Mucosa of descending colon (tissue), 3 donors: ENCODE measurements around the gene ACYP2. TPM values are rescaled to one million over a fixed set of nuclear protein-coding genes. Genes with fewer than 3 reads are reported as not detected.

Source experiments
- ATAC-seq: fragments of 200-7000 bp; cut with Tn5 transposase; one replicate; pipeline ENCODE4 v1.9.1; 2020; ENCODE audit warnings: mild to moderate bottlenecking, moderate library complexity
- DNase-seq, 3 donors: peaks; one replicate each; pipeline ENCODE4 v3.0.0-alpha.2; 2020
- H3K36me3 ChIP-seq: fragments of 200-600 bp; one replicate; pipeline ENCODE4 v1.8.0; 2021; ENCODE audit warnings: low read depth, mild to moderate bottlenecking
- H3K4me1 ChIP-seq: fragments of 200-600 bp; one replicate; pipeline ENCODE4 v1.8.0; 2021; ENCODE audit warnings: low read depth, mild to moderate bottlenecking
- H3K4me3 ChIP-seq: fragments of 200-600 bp; one replicate; pipeline ENCODE4 v1.8.0; 2021; ENCODE audit warnings: mild to moderate bottlenecking
- H3K9me3 ChIP-seq: fragments of 200-600 bp; one replicate; pipeline ENCODE4 v1.8.0; 2021; ENCODE audit warnings: mild to moderate bottlenecking
- intact Hi-C, 2 donors: fragments of 100-400 bp; cut with DNase I in 1 of 2; cut with micrococcal nuclease in 1 of 2; formaldehyde crosslinking; loops; one replicate each; pipeline versions ENCODE4 v1.11.0 to v1.11.1; 2022; cut with DNase I, micrococcal nuclease
- total RNA-seq, 3 donors: library from RNA; stranded (reverse); fragmentation: NEBNext Ultra II Directional in 2 of 3; extraction: Animal tissue kit (Norgen Biotek cat#: 25700) in 2 of 3; gene quantifications; one replicate each; pipeline versions ENCODE4 v1.2.1 to v1.2.4, GENCODE V29; 2021 to 2023
- TF ChIP-seq, protein P1 (sequence below): fragments of 200-600 bp; IDR thresholded peaks from one replicate; pipeline ENCODE4 v1.8.0; 2022; ENCODE audit warnings: antibody characterized with exemption, mild to moderate bottlenecking
- donor health status: DM: no; HTN: no; CAD: no; lungs with moderate emphysema.
- donor health status: DM: no; HTN: no; CAD: no.
- donor health status: DM: no; HTN: yes; CAD: no.

Gene ACYP2
- total RNA-seq, 3 donors from 2014 or later, result 10.7 to 17.8 (median 13.8) TPM

DNA sequence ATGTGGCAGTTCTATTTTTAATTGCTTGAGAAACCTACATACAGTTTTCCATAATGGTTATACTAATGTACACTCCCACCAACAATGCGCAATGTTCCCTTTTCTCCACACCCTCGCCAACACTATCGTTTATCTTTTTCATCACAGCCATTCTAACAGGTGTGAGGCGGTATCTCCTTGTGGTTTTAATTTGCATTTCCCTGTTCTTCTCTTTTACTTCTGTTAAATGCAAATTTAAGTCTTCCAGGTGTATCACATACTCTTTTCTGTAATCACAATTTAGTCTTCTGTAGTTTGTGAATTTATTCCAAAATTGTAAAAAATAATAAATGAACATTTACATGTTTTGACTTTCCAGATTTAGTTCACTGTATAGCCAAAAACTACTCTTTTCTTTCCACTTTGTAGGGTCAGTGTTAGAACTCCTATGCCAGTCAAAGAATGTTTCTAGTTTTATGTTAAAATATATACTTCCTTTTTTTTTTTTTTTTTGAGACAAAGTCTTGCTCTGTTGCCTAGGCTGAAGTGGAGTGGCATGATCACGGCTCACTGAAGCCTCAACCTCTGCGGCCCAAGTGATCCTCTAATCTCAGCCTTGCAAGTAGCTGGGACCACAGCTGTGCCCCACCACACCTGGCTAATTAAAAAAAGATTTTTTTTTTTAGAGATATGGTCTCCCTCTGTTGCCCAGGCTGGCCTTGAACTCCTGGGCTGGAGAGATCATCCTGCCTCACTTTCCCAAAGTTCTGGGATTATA lies 15.4 kb upstream of the ACYP2 start:
- Histone ChIP-seq H3K4me1 (no peaks in the 10 kb centered on the region), H3K36me3 (no peaks in the 10 kb centered on the region), H3K9me3 (no peaks in the 10 kb centered on the region), H3K4me3 (no peak overlapping the region)
- no peak for DNase-seq
- TF ChIP-seq, protein P1, sequence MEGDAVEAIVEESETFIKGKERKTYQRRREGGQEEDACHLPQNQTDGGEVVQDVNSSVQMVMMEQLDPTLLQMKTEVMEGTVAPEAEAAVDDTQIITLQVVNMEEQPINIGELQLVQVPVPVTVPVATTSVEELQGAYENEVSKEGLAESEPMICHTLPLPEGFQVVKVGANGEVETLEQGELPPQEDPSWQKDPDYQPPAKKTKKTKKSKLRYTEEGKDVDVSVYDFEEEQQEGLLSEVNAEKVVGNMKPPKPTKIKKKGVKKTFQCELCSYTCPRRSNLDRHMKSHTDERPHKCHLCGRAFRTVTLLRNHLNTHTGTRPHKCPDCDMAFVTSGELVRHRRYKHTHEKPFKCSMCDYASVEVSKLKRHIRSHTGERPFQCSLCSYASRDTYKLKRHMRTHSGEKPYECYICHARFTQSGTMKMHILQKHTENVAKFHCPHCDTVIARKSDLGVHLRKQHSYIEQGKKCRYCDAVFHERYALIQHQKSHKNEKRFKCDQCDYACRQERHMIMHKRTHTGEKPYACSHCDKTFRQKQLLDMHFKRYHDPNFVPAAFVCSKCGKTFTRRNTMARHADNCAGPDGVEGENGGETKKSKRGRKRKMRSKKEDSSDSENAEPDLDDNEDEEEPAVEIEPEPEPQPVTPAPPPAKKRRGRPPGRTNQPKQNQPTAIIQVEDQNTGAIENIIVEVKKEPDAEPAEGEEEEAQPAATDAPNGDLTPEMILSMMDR, result no peak
- intact Hi-C loops, result no loop called here
- ATAC-seq, result peak; percentile 59

DNA sequence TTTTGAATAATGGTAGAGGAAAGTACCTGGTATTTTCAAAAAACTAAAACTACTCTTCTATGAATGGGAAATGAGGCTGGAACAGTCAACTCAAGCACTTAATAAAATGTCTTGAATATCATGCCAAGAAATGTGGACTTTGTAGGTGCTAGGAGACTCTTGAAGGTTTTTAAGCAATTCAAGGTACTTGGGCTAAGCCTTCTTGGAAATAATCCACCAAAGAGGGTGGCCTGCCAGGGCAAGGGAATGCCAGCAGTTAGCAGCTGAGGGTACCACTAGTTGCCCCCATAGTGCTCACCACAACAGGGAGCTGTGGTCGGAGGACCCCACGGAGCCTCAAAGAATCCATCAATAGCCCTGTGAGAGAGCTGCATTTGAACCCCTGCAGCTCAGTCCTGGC lies 14.6 kb upstream of the ACYP2 start:
- H3K4me3 ChIP-seq, result no peak overlapping the region
- ATAC-seq, result no peak

DNA sequence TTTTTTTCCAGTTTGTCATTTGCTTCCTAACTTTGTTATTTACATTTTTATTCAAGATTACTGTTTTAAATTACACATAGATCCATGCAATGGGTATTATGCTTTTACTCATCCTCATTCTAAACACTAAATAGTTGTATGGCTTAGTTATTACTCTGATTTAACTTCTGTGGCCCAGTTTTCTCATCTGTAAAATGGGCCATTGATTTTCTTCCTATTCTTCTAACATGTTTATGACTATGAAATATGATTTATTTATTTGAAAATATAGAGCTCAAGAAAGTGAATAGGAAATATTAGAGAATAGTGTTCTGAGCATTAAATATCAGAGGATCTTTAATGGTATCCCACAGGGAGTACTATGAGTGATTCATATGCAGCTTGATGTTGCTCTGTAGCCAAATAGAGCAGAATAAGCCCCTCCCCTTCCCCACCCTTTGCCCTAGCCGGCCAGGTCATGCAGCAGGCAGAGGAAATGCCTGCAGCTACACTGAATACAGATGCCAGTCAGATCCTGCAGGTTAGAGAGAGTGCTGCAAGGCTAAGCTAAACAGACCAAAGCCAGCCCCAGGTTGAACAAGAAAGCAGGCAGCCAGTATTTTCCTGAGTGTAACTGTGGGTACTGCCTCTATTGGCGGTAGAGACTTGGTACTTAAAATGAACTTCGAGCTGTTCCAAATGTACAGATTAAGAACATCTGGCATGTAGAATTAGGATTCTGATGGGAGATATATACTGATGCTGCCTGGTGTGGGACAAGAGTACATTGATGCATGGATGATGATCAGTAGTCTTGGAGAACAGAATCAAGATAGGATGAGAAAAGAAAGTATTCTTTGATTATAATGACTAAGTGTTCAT lies 11.7 kb upstream of the ACYP2 start:
- peak; percentile 89 for ATAC-seq
- TF ChIP-seq, protein P1, result no peak
- H3K9me3 ChIP-seq, result no peaks in the 10 kb centered on the region

More for the DNA sequence above, 14.6 kb upstream of the ACYP2 start:
- H3K4me1 ChIP-seq, result no peaks in the 10 kb centered on the region
- intact Hi-C loops, result no loop called here
- TF ChIP-seq, protein P1, result no peak
- no peak for DNase-seq
- H3K9me3 ChIP-seq, result no peaks in the 10 kb centered on the region
- H3K36me3 ChIP-seq, result no peaks in the 10 kb centered on the region

DNA sequence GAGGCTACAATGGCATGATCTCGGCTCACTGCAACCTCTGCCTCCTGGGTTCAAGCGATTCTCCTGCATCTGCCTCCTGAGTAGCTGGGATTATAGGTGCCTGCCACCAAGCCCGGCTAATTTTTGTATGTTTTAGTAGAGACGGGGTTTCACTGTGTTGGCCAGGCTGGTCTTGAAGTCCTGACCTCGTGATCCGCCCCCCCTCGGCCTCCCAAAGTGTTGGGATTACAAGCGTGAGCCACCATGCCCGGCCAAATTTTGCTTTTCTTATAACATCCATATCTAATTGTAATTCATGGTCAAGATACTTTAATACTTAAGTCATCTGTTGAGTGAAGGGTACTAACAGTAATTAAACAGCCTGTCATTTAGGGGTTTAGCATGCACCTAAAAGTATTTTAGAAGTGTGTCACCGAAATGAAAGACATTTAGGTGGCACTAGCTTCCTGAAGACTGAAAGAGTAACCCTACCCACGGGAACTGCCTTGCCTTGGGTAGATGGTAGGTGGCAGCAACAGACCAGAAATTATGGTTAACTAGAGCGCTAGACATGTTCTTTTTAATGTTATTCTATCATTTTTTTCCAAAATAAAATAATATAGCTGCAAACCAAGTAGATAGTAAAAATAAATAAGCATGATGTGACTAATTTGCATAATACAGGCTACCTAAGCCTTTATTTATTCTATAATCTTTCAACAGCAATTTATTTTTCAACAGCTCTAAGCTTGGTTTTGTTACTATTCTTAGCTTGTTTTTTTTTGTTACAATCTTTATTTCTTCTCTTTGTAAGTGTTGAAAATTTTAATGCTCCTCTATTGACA lies 8.6 kb upstream of the ACYP2 start:
- DNase-seq (peak in 1 of 3 donors; percentile 62), ATAC-seq (peak; percentile 81)
- Histone ChIP-seq H3K9me3 (no peaks in the 10 kb centered on the region), H3K4me3 (no peak overlapping the region), H3K36me3 (no peaks in the 10 kb centered on the region), H3K4me1 (no peaks in the 10 kb centered on the region)
- TF ChIP-seq, protein P1, result peak; percentile 21
- intact Hi-C loops, result no loop called here

More for the DNA sequence above, 11.7 kb upstream of the ACYP2 start:
- Histone ChIP-seq H3K4me3 (no peak overlapping the region), H3K36me3 (no peaks in the 10 kb centered on the region), H3K4me1 (no peaks in the 10 kb centered on the region)
- intact Hi-C loops, result no loop called here
- peak in 1 of 3 donors; percentile 48 for DNase-seq

DNA sequence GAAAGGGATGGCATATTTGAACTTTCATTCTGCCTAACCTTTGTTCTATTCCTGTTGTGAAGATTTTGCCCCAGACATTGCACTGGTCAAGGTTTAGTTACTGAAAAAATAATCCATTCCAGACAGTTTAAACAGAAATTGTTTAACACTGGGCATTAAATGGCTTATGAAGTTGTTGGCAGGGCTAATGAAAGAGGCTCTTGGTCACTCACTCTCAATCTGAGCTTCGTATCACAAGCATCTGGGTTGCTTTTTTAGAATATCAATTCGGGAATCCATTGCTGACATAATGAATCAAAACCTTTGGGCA lies 8.0 kb upstream of the ACYP2 start:
- no peak for DNase-seq
- Histone ChIP-seq H3K36me3 (no peaks in the 10 kb centered on the region), H3K4me1 (no peaks in the 10 kb centered on the region), H3K4me3 (no peak overlapping the region), H3K9me3 (no peaks in the 10 kb centered on the region)
- TF ChIP-seq, protein P1, result no peak
- ATAC-seq, result no peak
- intact Hi-C loops, result no loop called here
